DLD1 (cell line): ENCODE data around the gene GARNL3.

Source experiments
- in situ Hi-C: cut with HindIII; loops from 2 replicates; pipeline ENCODE4 v1.10.0; 2017; ENCODE audit warnings: low sequenced_read_pairs

The GARNL3 gene

DNA sequence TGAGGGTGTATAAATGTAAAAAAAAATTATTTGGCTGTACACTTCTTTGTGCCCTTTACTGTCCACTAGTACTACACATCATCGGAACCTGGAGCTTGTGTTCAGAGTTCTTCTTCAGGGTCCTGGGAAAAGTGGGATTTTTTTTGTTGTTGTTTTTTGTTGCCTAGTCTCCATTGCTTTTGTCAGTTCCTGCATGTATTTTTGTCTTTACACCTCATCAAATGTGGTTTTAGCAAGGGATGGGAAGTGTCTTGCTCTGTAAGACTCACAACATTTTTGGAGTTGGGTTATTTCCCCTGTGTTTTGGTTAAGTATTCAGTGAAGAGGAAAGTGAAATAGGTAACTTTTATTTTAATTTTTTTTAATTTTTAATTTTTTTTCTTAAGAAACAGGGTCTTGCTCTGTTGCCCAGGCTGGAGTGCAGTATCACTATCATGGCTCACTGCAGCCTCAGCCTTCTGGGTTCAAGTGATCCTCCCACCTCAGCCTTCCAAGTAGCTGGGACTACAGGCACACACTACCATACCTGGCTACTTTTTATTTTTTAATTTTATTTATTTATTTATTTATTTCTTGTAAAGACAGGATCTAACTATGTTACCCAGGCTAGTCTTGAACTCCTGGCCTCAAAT lies 40.7 kb downstream of the GARNL3 start:
- in situ Hi-C loops: no loop called here

GRCh38 chr9:127305838-127306226 lies 41.3 kb downstream of the GARNL3 start:
- in situ Hi-C loops: no loop called here

GRCh38 chr9:127307802-127308201 lies 43.2 kb downstream of the GARNL3 start:
- in situ Hi-C loops: no loop called here

DNA sequence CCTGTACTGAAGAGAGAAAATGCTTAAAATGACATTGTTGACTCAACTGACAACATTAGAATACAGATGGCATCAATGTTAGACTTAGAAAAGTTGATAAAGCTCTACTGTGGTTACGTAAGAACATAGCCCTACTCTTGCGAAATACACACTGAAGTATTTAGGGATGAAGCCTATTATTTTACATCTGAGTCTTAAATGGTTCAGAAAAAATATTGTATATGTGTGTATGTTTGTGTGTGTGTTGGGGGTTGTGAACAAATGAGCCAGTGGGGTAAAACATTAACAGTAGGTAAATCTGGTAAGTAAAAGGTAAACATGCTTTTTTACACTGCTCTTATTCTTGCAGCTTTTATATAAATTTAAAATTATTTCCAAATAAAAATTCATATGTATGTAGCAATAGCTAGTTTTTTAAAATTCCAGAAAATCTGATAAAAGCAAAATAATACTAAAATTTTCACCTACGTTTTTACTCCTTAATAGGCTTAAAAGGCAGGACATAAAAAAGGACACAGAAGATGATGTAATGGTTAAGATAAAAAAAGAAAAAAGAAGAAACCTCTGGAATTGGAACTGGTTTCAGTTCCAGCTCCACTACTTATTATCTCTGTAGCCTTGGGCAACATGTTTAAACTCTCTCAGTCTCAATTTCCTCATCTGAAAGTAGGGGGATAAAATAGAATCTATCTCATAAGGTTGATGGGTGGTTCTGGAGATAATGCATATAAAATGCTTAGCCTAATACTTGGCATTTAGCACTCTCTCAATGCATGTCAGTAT lies 44.3 kb downstream of the GARNL3 start:
- in situ Hi-C loops: no loop called here

DNA sequence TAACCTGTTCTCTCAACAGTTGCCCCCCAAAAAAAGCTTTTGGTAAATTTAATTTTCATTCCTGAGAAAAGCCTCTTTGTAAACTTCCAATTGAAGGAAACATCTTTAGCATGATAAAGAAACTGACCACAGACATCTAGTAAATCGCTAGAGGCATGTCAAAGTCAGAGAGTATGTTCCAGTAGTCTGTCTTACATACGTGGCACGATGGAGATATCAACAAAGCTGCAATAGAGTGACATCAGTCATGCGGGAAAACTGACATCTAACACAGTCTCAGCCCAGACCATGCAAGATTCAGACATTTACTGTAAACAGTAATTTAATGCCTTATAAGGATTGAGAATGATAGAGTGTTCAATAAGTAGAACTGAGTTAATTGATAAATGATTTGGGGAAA lies 45.1 kb downstream of the GARNL3 start:
- in situ Hi-C loops: no loop called here

DNA sequence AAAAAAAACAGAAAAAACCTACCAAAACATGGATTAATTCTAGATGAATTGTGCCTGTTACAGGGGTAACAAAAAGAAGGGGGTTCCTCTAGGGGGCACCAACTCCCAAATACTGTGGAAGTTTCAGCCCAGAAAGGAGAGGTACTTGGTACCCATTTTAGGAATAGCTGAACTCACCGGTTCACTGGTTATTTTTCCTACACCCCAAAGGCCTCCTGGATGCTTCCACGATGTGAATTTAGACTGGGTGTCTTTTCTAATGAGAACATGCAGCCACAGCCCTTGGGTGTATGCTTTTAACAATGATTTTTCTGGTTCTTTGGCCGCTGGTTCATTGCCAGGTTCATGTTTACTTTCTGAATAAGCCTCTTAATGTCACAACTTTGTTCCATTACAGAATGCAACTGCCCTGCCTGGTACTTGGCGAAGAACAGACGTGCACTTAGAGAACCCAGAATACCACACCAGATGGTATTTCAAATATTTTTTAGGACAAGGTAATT lies 46.7 kb downstream of the GARNL3 start:
- in situ Hi-C loops: no loop called here

GRCh38 chr9:127313042-127313560 lies 48.5 kb downstream of the GARNL3 start:
- in situ Hi-C loops: no loop called here

DNA sequence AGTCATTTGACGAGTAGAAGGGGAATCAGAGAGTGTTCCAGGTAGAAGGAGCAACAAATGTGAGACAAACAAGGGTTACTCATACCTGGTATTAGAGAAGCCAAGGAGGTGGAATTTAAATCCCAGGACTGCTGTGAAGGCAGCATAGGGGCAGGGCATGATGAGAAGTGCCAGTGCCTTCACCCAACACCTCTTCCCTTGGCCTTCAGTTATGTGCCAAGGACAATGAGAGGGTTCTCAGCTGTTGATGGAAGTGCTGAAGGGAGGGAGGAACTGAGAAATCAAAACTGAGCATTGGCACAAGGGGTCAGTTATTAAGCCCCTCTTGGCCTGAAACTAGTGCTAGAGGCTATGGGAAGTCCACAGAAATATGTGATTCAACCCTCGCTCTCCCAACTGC lies 50.3 kb downstream of the GARNL3 start:
- in situ Hi-C loops: no loop called here

- in situ Hi-C loops: no loop called here
Observed at GRCh38 chr9:127316586-127317323, 52.2 kb downstream of the GARNL3 start.

DNA sequence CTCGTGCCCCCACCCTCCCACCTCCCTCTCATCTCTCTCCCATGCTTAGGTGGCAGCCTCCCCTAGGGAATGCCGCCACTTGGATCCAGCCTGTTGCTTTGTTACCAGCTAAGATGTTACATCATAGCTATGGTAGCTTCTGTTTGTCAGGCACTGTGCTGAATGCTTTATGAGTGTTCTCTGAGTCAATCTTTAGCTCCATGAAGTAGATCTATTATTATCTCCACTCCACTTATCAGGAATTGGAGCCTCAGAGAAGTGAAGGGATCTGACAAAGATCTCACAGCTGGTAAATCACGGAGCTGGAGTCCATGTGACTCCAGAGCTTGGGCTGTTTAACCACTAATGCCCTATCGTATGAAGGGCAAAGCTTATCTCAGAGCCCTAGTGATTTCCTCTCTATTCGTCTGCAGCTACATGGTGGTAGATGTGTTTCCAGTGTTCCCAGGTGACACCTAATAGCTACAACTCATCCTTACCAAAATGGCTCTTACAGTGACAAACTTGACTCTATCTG lies 54.1 kb downstream of the GARNL3 start:
- in situ Hi-C loops: no loop called here

DNA sequence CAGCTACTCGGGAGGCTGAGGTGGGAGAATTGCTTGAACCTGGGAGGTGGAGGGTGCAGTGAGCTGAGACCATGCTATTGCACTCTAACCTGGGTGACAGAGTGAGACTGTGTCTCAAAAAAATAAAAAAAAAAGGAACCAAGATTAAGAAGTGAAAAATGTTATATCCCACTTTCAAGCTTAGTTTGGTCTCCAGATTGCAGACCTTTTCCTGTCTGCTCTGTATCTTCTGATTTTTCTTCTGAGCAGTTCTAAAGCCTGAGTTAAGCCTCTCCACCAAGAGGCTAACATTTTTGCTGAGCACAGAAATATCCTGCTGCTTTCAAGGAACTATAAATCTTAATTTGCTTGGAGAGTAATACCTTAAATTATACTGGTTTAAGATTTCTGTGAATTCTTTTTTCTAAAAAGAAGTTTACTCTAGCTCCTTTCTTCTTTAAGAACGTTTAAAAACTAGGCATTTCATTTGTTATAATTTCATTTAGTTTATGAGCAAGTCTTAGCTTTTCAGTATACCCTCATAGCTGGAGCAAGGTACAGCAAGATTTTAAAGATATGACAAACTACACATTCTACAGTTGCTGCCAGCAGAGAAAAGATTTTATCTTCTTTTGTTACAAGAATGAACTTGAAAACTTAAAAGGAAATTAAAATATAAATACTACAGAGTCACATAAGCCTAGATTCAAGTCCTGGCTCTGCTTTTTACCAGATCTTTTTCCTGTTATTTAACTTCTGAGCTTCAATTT lies 55.0 kb downstream of the GARNL3 start:
- in situ Hi-C loops: no loop called here

- in situ Hi-C loops: no loop called here
Observed at GRCh38 chr9:127320115-127320378, 55.5 kb downstream of the GARNL3 start.

DNA sequence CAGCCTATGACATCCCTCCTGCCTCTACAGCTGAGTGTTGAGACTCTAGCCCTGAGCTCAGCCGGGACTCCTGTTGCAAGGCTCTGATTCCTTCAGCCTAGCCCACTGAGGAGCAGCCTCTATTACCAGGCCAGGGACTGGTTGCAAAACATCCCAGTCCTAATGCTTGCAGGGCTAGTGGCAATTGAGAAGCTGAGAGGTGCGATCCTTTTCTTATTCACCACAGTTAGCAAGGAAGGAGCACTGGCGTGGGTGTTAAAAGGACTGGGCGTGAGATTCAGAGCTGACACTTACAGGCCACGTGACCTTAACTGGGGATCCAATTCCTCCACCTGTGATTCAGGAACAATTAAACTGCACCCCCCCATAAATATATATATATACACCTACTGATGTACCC lies 58.8 kb downstream of the GARNL3 start:
- in situ Hi-C loops: no loop called here

DNA sequence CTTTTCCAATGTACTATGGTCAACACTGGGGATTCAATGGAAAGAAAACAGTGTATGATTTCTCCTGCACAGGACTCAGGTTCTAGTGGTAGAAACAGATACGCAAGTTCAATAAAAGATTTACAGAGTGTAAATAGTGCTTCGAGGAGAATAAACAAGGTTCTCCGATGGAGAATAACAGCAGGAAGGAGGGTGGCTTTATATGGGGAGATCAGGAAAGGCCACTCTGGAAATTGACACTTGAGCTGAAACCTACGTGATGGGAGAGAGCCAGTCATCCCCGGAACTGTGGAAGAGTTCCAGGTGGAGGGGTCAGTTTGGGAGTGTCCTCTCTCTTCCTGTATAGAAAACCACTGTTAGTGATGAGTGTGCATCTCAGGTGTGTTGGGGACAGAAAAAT lies 65.9 kb downstream of the GARNL3 start:
- in situ Hi-C loops: no loop called here

- in situ Hi-C loops: no loop called here
Observed at GRCh38 chr9:127333221-127334064, 68.9 kb downstream of the GARNL3 start.

DNA sequence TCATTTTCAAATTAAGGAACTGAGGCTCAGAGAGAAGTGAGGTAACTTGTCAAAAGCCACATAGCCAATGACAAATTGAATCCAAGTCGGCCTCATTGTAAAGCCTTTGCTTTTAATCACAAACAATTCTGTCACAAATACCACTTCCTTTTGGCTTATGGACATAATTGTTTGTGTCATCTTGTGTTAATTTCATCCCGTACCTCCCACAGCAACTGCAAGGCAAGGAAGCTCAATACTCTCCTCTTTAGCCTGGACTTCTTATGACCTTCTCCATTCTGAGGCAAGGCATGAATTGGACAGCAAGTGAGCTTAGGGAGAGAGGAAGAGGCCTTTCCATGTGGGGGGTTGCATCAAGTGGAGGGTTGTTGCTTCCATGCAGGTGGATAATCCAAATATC lies 70.2 kb downstream of the GARNL3 start:
- in situ Hi-C loops: loop anchor here (5.0 kb wide), 1 partner anchor 73 kb away; no protein-coding TSS in a partner anchor

DNA sequence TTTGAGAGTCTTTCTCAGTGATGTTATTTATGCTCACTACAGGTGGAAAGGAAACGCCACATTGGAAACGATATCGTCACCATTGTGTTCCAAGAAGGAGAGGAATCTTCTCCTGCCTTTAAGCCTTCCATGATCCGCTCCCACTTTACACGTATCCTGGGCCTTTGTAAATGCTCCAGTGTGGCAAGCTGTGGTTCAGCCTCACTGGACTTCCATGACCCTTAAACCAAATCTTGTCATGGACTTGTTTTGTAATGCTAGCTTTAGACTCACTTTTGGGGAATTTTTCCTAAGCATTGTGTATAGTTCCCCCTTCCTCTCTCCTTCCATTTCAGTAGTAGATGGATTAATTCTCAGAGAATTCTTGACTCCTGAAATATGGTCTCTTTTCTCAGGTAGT lies 71.5 kb downstream of the GARNL3 start:
- in situ Hi-C loops: loop anchor here (5.0 kb wide), 1 partner anchor 71 kb away; no protein-coding TSS in a partner anchor

DNA sequence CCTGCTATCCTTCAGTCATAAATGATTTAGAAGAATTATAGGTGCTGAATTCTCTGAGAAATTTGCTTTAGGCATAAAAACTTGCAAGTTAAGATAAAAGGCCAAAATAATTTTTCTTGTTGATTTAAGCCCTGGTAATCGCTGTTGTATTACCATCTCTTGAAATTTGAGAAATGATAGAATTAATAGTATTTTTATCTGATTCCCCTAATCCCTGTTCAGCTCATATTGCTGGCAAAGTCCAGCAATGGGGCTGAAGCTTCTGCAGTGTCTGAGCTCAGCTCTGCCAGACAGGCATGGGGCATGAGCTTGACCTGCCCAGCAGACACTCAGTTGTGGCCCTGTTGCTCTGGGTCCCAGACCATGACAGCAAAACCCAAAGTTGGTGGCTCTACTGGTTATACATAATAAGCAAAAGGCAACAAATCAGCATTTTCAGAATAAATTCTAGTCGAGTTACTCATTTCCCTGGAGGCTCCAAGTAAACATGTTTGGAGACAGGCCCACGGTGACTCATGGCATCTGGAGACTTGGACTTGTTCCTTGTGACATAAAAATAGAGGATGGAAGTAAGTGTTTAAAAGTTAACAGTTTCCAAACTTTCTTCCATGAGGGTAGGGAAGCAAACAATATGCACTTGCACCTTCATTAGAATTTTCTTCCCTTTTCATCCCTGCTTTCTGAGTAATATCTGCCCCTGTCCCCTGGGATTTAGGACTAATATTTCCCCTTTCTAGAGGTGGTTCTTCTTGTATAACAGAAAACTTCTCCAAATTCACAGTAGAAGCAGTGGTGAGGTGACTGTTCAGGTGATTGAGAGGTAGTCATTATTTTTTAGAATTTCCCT lies 72.2 kb downstream of the GARNL3 start:
- in situ Hi-C loops: loop anchor here (5.0 kb wide), 1 partner anchor 71 kb away; no protein-coding TSS in a partner anchor

DNA sequence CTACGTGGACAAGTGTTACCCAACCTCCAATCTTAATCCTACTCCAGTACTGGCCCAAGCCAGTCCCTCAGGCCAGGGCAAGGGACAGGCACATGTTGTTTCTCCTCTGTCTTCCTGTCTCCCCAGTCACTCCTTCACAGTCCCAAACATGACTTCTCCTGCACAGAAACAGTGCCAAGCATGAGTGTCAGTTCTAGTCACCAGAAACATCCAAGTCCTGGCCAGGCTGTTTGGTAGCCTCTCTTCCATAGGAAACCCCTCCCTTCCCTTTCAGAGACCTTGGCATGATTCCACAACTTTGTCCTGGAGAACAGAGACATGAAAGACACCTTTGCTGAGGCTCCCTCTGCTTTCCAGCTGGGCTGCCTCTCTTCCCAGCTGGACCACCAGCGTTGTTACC lies 76.1 kb downstream of the GARNL3 start:
- in situ Hi-C loops: no loop called here
